Inflammatory macrophage treated with lipopolysaccharide for 4 hours (primary cell): Measurements from ENCODE around the gene DLX5.

Source experiments
- DNase-seq: peaks from one replicate; pipeline ENCODE4 v3.0.0-alpha.2; 2020

DLX5 gene

DNA sequence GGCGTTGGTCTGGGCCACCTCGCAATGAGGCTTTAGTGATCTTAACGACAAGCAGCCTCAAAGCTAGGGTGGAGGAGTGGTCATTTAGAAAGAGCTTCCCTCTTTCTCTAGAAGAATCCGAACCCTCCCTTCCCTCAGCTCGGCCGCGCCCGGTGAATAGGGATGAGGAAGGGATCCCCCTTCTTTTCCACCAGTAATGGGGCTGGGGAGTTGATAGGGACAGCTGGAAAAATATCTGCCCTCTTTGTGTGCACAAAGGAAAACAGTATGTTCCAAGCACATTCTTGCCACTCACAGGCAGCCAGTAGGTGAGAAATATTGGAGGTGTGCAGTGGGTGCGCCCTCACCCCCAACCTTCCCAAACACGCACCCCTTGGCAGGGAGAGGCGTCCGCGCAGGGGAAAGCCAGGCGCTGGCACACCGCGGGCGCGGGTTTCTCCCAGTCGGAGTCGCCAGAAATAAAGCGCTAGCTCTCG, 6.5 kb downstream of the DLX5 start:
- DNase-seq = no peak

DNA sequence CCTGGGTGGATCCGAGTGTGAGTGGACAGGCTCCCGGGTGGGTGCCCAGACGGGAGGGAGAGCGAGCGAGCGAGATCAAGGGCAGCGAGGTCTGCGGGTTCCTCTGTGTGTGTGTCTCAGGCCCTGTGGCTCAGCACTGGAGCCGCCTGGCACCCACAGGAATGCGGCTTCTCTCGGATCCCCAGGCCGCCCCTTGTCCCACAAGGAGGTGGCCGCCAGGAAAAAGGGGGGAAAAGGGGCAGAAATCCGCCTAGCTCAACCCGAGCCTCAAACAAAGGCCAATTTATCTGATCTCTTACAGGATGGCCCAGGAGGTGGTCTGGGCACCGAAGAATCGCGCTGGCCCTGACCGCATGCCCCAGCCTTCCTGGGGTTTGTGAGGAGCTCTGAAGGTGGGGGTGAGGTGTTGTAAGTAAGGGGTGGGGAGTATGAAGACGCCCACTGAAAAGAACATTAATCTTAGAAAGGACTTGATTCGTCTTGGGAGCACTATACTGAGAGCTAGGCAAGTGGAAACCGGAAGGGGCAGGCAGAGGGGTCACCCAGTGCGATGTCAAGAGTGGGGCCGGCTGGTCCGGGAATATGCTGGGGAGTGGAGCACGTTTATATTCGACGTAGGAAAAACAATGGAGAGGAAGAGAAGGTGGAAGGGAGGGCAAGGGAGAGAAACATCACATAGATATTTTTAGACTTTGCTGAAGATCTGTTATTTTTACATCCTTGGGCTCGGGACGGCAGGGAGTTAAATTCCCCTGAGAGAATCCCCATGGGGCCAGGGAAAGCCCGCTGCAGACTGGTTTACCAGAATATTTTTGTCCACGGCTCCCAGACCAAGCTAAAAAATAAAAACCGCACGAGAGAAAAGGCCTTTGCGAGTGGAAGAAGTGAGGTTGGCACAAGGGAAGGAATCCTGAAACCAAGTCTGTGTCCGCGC, 7.2 kb downstream of the DLX5 start:
- DNase-seq = no peak

DNA sequence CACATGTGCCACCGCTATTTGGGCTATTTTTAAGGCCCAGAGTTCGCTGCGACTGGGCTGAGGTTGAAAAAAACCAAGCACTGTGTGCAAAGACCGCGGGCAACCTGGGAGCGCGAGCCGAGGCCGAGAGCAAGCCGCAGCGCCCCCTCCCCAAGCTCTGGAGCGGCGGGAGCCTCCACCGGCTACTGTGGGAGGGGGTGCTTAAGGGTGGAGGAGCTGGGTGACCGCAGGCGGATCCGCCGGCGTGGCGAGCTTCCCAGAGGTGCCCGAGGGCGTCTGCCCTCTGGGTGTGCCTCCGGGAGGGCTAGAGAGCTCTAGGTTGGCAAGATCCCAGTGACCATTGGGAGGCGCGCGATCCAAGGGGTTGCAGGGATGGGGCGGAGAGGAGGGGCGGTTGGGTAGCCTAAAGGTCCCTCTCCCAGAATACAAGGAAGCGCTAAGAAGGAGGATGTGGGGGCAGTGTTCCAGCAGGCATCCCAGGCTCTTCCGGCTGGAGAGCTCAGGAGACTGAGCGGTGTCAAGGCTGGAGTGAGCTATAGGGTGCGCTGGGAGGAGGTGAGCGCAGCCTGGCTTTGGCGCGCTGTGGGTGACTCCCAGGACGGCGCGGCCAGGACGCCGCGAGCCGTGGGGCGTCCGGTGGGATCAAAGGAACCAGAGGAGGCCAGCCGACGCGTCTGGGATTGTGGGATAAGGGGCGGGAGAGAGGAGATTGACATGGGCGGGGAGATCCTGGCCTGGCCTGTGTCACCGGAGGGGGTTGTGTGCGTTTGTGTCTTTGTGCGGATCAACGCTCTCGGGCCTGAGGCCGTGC, 8.0 kb downstream of the DLX5 start:
- no peak for DNase-seq

DNA sequence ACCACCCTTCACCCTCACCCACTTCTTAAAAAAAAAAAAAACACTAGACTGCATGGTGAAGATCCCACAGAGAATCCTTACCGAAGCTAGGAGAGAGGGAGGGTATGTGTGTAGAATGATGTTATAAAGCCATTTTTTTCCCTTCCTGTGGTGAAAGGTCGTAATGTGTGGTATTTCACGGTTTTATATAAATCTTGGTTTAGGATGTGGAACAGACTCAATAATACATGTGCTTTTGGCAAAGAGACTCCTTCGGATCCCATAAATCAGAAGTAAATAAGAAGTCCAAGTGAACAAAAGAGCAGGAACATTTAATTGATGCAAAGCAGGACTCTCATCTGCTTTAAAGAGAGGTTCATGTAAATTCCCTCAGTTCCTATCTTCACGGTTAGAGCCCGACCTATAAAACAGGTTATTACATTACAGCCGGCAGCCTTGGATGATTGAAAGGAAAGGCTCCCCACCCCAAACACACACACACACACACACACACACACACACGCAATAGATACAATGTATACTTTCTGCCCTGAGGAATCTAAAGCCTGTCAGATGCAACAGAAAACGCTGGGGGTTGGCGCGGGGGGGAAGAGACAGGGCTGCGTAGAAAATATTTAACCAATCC, 8.8 kb downstream of the DLX5 start:
- DNase-seq = no peak

DNA sequence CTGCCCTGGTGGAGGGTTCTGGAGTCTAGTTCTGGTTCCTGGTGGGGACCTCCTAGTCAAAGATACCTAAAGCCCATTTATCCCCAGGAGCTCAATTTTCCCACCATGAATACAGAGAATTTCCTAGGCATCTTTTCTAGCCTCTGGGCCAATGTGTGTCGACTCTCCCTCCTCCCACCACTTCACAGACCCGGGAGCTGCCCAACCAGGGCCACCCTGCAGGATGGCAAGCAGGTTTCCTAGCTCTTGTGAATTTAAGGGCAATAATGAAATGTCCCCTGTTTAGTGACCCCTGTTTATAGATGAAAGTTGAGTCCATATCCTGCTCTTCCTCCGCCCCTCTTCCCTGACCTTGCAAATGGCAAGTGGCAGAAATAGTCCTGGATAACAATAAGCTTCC, 9.4 kb downstream of the DLX5 start:
- DNase-seq = no peak

DNA sequence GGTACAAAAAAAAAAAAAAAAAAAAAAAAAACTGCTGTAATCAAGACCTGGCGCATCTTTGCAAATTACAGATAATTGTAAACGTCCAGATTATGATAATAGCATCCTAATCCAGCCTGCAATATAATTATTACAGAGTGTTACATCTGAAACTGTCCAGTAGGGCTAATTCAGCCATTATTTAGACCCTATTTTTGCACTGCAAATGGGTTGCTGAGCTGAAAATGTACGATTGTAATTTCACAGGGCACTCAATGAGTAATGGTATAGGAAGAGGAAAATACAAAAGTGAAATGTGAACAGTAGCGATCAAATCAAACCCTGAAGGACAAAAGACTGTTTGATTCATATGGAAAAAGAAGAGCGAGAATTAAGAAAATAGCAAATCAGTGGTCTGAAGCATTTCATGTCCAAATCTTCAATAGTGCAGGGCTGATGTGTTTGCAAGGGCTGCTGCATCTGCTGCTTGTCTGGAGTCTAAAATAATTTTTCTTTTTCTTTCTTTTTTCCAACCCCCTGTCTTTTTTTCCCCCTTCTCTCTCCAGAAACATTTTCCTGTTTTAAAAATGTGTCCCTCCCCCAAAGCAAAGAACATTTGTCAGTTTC, 10.4 kb downstream of the DLX5 start:
- DNase-seq = no peak

DNA sequence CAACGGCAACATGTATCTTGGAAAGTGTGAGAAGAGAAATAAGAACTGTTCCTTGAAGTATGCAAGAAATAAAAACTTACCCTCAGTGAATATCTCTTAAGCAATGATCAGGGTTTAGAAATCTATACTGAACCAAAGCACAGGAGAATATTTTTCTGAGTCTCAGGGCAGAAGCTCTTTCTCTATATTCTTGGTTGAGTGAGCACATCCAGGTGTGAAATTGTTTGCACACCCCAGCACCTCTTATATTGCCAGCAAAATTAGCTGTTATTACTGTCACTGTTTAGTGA, 10.8 kb downstream of the DLX5 start:
- DNase-seq = no peak

DNA sequence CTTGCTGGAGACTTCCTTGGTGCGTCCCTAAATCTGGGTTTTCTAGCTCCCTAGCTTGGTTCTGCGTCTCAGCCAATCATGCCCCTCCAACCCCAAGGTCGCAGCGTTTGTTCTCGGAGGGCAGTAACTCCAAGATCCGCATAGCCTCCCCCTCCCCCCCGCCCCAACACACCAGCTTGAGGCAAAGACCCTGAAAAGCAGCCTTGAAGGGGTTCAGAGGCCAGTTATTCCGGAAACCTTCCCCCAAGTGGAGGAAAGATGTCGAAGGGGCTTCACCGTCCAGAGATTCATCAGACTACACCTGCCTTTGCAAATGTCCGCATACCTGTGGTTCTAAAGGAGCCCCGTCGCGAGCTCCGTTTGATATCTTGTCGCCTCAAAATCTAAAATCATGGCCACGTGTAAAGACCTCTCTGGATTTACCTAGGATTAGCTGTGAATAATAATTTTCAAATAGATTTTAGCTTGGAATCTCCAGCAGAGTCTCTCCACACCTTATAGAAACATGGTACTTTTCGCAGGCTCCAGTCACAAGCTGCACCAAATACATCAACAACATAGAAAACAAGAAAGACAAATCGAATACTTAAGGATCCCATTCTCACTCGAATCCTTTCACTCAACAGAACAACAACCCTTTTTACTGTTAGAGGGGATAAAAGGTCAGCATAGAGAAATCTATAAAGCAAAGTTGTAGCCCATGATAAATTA, 11.3 kb downstream of the DLX5 start:
- no peak for DNase-seq

DNA sequence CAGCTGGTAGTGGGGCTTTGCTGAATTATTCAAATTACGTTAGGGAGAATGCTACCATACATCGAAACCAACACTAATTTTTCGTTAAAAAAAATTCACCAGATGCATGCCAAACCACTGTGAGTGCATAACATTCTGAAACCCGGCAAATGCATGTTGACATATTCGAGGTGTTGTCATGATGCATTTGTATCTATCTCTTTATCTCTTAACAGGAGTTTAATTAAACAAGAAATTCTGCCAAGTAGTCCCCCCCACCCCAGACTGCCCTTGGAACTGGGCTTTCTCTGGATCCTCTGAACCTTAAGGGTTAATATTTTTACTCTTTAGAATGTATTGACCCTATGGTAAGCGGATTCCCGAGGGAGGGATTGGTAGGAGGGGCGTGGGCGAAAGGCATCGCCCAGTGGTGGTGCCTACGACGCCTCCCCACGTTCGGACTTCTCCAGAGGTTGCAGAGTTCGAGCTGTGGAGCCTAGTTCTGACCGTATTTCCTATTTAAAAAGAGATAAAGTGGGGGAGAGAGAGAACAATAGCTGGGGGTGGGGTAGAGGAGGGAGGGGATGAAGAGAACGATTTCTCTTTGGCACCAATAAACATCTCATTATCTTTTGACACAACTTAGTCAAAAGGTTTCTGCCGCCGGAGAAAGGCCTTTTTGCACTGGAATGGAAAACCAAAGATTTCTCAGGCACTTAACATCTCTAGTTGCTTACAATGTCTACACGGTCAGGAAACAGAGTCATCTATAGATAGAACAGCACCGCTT, 12.1 kb downstream of the DLX5 start:
- DNase-seq = no peak

DNA sequence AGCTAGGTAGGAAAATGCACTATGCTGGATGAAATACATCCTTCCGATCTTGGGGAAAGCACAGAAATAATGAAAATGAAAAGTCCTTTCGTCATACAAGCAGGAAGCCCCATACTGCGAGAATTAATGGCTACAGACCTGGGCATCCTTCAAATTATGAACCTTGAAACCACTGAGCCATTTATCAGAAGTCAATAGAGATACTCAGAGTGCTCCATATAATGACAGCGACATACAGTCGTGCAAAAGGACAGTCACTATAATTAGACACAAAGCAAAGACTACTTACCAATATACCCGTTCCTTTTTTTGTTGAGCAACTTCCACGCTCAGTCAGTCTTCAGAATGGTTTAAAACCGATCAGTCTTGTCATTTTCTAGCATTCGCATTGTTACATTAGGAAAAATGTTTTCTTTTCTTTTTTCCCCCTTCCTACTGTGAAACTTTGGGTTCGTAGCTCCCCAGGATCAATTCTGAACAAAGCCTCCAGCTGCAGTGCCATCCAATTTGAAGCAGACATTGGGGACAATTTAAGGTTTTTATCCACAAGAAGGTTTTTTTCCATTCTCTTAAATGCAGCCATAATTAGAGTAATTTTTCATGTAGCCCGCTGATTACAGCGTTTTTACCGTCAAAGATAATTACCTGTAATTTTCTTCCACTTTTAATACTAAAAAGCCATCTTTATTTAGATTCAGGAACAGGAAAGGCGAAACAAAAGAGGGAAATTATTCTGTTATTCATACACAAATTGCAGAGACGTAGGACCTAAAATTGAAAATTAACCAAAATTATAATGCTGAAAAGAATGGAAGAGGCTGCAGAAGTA, 12.9 kb downstream of the DLX5 start:
- DNase-seq = no peak

DNA sequence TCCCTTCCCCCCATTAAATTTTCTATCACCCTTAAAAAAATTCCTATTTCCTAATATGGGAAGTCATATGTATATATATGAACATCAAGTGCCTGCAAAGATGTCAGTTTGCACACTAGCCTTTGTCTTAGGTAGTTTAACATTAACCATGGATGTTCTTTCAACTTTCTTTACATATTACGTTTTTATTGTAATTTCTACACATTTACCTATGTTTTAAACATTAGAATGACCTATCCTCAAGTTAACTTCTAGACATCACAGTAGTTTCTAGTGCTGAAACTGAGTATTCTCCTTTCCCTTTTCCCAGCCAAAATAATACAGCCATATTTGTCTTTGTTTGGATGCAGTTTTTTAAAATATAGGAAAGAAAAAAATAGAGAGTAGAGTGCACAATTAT, 13.5 kb downstream of the DLX5 start:
- DNase-seq = no peak

DNA sequence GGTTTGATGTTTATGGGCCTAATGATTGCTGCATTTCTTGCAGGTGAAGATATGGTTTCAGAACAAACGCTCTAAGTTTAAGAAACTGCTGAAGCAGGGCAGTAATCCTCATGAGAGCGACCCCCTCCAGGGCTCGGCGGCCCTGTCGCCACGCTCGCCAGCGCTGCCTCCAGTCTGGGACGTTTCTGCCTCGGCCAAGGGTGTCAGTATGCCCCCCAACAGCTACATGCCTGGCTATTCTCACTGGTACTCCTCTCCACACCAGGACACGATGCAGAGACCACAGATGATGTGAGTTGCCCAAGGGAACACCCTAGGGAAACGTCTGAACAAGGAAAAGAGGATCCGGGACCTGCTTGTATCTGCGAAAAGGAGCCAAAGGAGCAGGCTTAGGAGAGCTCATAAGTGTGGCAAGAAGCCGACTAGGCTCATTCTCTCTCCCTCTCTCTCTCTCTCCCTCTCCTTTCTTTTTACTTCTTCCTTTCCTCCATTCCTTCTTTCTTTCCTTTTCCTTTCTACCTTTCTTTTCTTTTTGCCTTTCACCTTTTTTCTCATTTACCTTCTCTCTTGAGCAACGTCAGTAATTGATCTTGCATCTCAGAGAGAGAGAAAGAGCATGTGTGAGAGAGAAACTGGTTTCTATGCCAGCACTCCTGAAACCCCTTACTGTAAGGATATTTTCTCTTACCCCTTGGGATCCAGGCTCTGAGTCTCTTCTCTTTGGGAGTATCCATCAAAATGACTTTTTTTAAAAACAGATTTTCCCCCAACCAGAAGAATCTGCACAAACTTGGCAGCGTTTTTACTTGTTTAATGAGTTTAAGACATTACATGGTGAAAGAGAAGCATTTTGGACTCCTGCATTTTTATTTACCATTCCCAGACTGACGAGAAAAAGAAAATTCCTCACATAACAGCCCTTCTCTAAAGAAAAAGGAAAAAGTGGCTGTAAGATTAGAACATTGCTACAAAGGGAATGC, 14.6 kb downstream of the DLX5 start:
- no peak for DNase-seq

DNA sequence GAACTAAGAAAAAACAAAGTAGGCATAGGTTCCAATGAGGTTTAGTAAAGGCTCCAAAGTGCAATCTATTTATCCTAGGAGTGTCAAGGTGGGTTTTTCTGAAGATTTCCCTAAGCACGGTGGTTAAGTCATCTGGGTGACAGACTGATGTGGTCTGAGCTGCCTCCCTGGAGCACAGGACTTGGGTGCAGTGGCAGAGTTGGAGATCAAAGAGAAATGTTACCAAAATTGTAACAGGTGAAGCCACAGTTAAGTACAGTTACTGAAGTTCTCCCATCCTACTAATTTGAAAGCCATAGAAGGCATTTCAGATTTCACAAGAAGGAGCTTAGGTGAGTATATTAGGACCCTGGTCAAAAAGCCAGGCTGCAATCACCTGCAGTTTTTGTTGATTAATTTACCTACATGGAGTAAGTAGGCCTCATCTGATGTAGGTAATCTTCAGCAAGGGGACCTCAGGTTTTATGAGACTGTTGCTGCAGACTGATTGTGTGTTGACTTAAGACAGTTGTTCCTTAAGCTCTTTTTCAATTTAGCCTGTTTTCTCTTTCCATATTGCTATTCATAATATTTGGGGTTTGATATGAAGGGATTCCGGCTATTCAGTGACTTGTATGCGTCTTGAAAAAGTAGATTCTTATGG, 16.2 kb downstream of the DLX5 start:
- DNase-seq = no peak

DNA sequence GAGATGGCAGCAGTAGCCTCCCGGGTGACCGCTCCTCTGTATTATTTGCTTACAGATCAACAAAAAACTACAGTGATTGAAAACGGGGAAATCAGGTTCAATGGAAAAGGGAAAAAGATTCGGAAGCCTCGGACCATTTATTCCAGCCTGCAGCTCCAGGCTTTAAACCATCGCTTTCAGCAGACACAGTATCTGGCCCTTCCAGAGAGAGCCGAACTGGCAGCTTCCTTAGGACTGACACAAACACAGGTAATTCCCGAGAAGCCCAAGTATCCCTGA, 17.1 kb downstream of the DLX5 start:
- DNase-seq = no peak

DNA sequence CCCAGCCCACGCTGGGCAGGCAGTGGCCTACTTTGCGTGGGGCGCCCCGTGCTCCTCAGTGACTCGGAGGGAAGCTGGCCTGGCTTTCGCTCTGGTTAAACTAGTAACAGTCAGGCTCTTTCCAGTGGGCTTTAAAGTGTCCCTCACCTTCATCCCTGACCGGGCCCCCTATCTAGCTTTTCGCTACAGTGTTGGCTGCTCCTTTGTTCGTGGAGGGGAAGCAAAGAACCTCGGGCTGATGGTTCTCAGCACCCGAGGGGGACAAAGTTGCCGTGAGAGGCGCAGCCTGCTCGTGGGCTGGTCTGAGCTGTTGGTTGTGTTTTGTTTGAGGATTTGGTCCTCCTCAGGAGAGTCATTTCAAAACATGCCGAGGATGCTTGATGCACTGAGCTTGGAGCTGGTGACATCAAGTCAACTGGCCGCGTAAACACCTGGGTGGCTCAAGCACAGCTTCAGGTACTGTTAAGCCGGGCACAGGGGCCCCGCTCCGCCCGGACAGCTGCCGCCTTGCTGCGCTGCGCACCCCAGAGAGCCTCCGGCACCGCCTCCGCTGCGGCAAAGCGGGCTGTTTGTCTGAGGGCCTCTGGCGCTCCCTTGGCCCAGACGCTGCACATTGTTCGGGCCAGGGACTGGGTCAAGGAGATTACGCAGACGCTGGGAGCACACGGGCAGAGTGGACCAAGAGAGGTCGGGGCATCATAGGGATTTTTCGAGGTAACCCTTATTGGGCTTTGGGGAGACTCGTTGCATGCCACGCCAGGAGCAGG, 17.6 kb downstream of the DLX5 start:
- no peak for DNase-seq

DNA sequence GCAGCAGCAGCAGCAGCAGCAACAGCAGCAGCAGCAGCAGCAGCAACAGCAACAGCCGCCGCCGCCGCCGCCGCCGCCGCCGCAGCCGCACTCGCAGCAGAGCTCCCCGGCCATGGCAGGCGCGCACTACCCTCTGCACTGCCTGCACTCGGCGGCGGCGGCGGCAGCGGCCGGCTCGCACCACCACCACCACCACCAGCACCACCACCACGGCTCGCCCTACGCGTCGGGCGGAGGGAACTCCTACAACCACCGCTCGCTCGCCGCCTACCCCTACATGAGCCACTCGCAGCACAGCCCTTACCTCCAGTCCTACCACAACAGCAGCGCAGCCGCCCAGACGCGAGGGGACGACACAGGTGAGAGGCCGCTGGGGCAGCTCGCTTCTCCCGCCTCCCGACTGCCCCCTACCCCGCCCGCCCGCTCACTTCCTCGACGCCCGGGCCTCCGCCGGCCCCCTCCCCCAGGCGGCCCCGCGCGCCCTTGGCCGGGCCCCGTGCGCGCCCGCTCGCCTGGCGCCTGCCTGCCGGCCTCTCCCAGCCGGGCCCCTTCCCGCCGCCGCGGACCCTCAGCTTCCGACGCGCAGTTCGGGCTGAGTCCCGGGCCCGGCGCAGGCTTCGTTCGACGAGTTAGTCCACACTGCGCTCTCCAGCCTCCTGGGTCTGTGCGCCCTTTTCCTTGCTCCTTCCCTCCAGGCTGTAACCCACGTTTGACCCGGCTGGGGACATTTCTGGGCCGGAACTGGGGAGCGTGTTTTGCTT, 18.4 kb downstream of the DLX5 start:
- no peak for DNase-seq

DNA sequence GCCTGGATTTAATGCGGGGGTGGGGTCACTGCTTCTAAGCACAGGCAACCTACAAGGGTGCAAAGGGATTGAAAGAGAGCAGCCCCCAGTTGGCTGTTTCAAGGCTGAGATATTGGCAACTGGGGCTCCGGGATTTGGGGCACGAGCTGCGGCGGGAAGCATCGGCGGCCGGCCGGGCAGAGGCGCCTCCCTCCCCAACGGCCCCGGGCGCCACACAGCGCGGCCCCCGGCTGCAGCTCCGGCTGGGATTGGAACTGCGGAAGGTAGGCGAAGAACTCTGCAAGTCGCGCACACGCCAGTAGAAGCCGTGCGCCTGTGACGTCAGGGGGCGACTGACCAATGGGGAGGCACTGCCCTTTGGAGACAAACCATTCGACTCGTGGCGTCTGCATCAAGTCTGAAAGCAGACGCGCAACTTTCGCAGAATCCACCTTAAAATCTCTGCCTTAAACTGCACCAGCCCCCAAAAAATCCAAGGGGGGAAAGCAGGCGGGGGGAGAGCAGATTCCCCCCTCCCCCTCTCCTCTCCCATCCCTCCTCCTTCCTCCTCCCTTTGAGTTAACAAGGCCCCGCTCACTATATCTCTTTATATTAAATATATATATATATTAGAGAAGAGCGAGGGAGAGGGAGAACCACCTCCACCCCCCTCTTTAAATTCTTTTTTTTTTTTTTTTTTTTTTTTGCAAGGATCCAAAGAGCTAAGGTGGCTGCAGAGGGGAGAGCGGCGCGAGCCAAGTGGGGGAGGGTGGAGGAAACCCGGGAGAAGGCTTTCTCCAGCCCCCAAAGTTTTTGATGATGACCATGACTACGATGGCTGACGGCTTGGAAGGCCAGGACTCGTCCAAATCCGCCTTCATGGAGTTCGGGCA, 19.2 kb downstream of the DLX5 start, which contains the start of gene DLX6:
DLX6 (plus strand) TSS at position 371 of the 872 bp plus-strand sequence; CDS start at position 796, 425 bp downstream.
- DNase-seq = no peak
